Omental fat pad (tissue), 4 donors: ENCODE results near the gene NANOS2. TPM values are rescaled to one million over a fixed set of nuclear protein-coding genes. Genes with fewer than 3 reads are reported as not detected.

Source experiments
- ATAC-seq: fragments of 150-250 bp; one replicate; pipeline ENCODE4 v1.9.1; 2016; ENCODE audit warnings: mild to moderate bottlenecking, moderate library complexity; ENCODE audit not compliant: low FRiP score
- DNase-seq: peaks from one replicate; pipeline ENCODE4 v3.0.0-alpha.2; 2019; ENCODE audit warnings: low spot score
- total RNA-seq, 4 donors: library from RNA; depleted of rRNA; stranded (reverse); fragments of >200 nt; gene quantifications; one replicate each; pipeline ENCODE4 v1.1.0, GENCODE V29; 2016
- TF ChIP-seq, protein P1 (sequence below), 3 donors: fragments of 450-650 bp; IDR thresholded peaks; one replicate each; pipeline ENCODE4 v1.5.1; 2016 to 2017; ENCODE audit warnings: antibody characterized with exemption in 3 of 3, mild to moderate bottlenecking in 3 of 3, moderate library complexity in 2 of 3

Gene NANOS2
- total RNA-seq, 4 donors from 2014 or later, result not detected

GRCh38 chr19:45929247-45929646, 14.7 kb upstream of the NANOS2 start:
- TF ChIP-seq, protein P1, sequence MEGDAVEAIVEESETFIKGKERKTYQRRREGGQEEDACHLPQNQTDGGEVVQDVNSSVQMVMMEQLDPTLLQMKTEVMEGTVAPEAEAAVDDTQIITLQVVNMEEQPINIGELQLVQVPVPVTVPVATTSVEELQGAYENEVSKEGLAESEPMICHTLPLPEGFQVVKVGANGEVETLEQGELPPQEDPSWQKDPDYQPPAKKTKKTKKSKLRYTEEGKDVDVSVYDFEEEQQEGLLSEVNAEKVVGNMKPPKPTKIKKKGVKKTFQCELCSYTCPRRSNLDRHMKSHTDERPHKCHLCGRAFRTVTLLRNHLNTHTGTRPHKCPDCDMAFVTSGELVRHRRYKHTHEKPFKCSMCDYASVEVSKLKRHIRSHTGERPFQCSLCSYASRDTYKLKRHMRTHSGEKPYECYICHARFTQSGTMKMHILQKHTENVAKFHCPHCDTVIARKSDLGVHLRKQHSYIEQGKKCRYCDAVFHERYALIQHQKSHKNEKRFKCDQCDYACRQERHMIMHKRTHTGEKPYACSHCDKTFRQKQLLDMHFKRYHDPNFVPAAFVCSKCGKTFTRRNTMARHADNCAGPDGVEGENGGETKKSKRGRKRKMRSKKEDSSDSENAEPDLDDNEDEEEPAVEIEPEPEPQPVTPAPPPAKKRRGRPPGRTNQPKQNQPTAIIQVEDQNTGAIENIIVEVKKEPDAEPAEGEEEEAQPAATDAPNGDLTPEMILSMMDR (IDR thresholded peaks at IDR 0.05), result no peak
- no peak for DNase-seq
- no peak for ATAC-seq

GRCh38 chr19:45927565-45928261, 13.1 kb upstream of the NANOS2 start:
- ATAC-seq, result peak; percentile 82
- DNase-seq, result peak; percentile 97
- TF ChIP-seq, protein P1 (IDR thresholded peaks at IDR 0.05), result no peak

DNA sequence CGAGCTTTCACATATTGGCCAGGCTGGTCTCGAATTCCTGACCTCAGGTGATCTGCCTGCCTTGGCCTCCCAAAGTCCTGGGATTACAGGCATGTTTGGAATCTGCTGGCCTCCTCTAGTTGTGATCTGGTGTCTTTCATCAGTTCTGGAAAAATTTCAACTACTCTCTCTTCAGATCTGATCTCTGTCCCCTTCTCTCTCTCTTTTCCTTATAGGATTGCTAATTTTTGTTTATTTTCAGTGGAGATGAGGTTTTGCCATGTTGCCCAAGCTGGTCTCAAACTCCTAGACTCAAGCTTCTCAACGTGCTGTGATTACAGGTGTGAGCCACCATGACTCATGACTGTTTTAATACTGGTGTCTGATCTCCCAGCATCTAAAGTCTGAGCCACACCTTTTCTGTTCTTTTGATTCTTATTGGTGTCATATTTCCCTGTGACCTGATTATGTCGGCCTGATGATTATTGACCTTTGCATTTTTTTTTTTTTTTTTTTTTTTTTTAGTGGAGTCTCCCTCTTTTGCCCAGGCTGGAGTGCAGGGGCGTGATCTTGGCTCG, 10.4 kb upstream of the NANOS2 start:
- TF ChIP-seq, protein P1 (IDR thresholded peaks at IDR 0.05), result no peak
- DNase-seq, result no peak
- ATAC-seq, result no peak

DNA sequence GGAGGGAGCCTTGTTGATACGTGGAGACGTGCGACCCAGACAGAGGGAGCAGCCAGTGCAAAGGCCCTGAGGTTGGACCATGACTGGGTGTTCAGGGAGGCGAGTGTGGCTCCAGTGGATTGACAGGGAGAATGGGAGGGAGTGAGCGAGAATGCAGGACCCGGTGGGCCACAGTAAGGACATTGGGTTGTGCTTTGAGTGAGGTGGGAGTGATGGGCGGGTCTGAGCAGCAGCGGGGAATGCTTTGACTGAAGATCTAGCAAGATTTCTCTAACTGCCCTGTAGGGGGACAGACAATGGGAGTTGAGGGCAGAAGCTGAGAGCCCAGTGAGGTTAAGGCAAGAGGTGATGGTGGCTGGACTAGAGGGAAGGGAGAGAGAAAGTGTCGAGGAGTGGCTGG, 7.7 kb upstream of the NANOS2 start:
- no peak for DNase-seq
- TF ChIP-seq, protein P1 (IDR thresholded peaks at IDR 0.05), result no peak
- no peak for ATAC-seq

- ATAC-seq (no peak), DNase-seq (no peak)
- TF ChIP-seq, protein P1 (IDR thresholded peaks at IDR 0.05), result no peak
These were observed 5.9 kb upstream of the NANOS2 start for GRCh38 chr19:45920458-45920857.

GRCh38 chr19:45919678-45920077, 5.1 kb upstream of the NANOS2 start:
- ATAC-seq, result no peak

More at GRCh38 chr19:45919678-45920077, 5.1 kb upstream of the NANOS2 start:
- TF ChIP-seq, protein P1 (IDR thresholded peaks at IDR 0.05), result no peak
- DNase-seq, result no peak
